ENCODE data around the gene BRI3.

BRI3 gene

GRCh38 chr7:98330926-98331529, 49.5 kb downstream of the BRI3 start:
- Histone ChIP-seq H3K4me2 (no peak overlapping the region), H2AFZ (ENCODE audit: low read depth) (no peak overlapping the region), H4K20me1 (ENCODE audit: insufficient read depth) (no peaks in the 10 kb centered on the region), H3K27ac (no peak overlapping the region), H3K36me3 (ENCODE audit: insufficient read depth) (no peaks in the 10 kb centered on the region), H3K4me3 (IDR thresholded peaks at IDR 0.05; ENCODE audit: insufficient read depth, low read depth, low read length) (no peak overlapping the region), H3K27me3 (ENCODE audit: insufficient read depth, low read depth) (no peaks in the 10 kb centered on the region), H3K9ac (no peak overlapping the region), H3K4me1 (ENCODE audit: low read depth, poor library complexity, severe bottlenecking) (no peaks in the 10 kb centered on the region), H3K79me2 (ENCODE audit: insufficient read depth, low read depth) (no peaks in the 10 kb centered on the region)
- TF ChIP-seq CTCF (conservative IDR thresholded peaks at IDR 0.05; ENCODE audit: low read depth, low read length): no peak

DNA sequence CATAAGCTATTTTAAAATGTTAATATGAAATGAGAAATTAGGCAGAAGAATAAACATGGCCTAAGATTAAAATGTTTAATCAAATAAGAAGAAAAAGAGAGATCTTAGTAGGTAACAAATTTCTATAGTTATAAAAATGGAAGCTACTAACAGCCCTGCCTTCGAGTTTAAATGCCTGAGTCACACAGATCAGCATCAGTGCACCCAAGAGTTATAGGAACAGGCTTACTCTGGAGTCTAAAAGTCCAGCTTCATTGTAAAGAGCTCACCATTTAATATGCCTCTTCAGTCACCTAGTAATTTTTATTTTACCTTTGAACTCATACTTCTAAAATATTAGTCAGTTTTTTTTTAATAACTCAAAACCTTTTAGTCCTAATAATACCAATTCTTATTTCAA, 52.6 kb downstream of the BRI3 start:
- Histone ChIP-seq H4K20me1 (ENCODE audit: insufficient read depth) (no peaks in the 10 kb centered on the region), H3K4me2 (no peak overlapping the region), H3K27me3 (ENCODE audit: insufficient read depth, low read depth) (no peaks in the 10 kb centered on the region), H3K4me1 (ENCODE audit: low read depth, poor library complexity, severe bottlenecking) (no peaks in the 10 kb centered on the region), H3K79me2 (ENCODE audit: insufficient read depth, low read depth) (no peaks in the 10 kb centered on the region), H2AFZ (ENCODE audit: low read depth) (no peak overlapping the region), H3K36me3 (ENCODE audit: insufficient read depth) (no peaks in the 10 kb centered on the region), H3K4me3 (IDR thresholded peaks at IDR 0.05; ENCODE audit: insufficient read depth, low read depth, low read length) (no peak overlapping the region), H3K27ac (no peak overlapping the region), H3K9ac (no peak overlapping the region)
- TF ChIP-seq CTCF (conservative IDR thresholded peaks at IDR 0.05; ENCODE audit: low read depth, low read length): no peak

GRCh38 chr7:98335411-98335977, 54.0 kb downstream of the BRI3 start:
- H3K79me2 ChIP-seq (ENCODE audit: insufficient read depth, low read depth): no peaks in the 10 kb centered on the region
- TF ChIP-seq CTCF (conservative IDR thresholded peaks at IDR 0.05; ENCODE audit: low read depth, low read length): no peak
- H3K27me3 ChIP-seq (ENCODE audit: insufficient read depth, low read depth): no peaks in the 10 kb centered on the region
- H3K27ac ChIP-seq: no peak overlapping the region
- H4K20me1 ChIP-seq (ENCODE audit: insufficient read depth): no peaks in the 10 kb centered on the region
- no peak overlapping the region for H3K9ac ChIP-seq
- no peak overlapping the region for H3K4me3 ChIP-seq (IDR thresholded peaks at IDR 0.05; ENCODE audit: insufficient read depth, low read depth, low read length)
- H3K36me3 ChIP-seq (ENCODE audit: insufficient read depth): no peaks in the 10 kb centered on the region
- H3K4me1 ChIP-seq (ENCODE audit: low read depth, poor library complexity, severe bottlenecking): no peaks in the 10 kb centered on the region
- H3K4me2 ChIP-seq: no peak overlapping the region
- H2AFZ ChIP-seq (ENCODE audit: low read depth): no peak overlapping the region

GRCh38 chr7:98338441-98338840, 57.0 kb downstream of the BRI3 start:
- H4K20me1 ChIP-seq (ENCODE audit: insufficient read depth): no peaks in the 10 kb centered on the region
- no peaks in the 10 kb centered on the region for H3K4me1 ChIP-seq (ENCODE audit: low read depth, poor library complexity, severe bottlenecking)
- no peak for TF ChIP-seq CTCF (conservative IDR thresholded peaks at IDR 0.05; ENCODE audit: low read depth, low read length)
- H3K4me2 ChIP-seq: no peak overlapping the region
- no peaks in the 10 kb centered on the region for H3K27me3 ChIP-seq (ENCODE audit: insufficient read depth, low read depth)
- H2AFZ ChIP-seq (ENCODE audit: low read depth): no peak overlapping the region
- no peaks in the 10 kb centered on the region for H3K36me3 ChIP-seq (ENCODE audit: insufficient read depth)
- H3K9ac ChIP-seq: no peak overlapping the region
- no peaks in the 10 kb centered on the region for H3K79me2 ChIP-seq (ENCODE audit: insufficient read depth, low read depth)
- no peak overlapping the region for H3K27ac ChIP-seq
- H3K4me3 ChIP-seq (IDR thresholded peaks at IDR 0.05; ENCODE audit: insufficient read depth, low read depth, low read length): no peak overlapping the region

Measured in KMS-11 (cell line).